Measurements from ENCODE around the gene FAM13C.

Gene FAM13C

GRCh38 chr10:59360605-59361405 lies 1.5 kb downstream of the FAM13C start:
- DNase-seq: no peak

- DNase-seq: no peak
Measured at GRCh38 chr10:59358576-59358975, 3.8 kb downstream of the FAM13C start.

GRCh38 chr10:59354434-59354833 lies 7.9 kb downstream of the FAM13C start:
- DNase-seq: no peak

GRCh38 chr10:59350558-59350957 lies 11.8 kb downstream of the FAM13C start:
- DNase-seq: no peak

- DNase-seq: no peak
Measured at GRCh38 chr10:59346321-59346720, 16.0 kb downstream of the FAM13C start.

GRCh38 chr10:59342723-59343122 lies 19.6 kb downstream of the FAM13C start:
- no peak for DNase-seq

- no peak for DNase-seq
Measured at GRCh38 chr10:59342000-59342399, 20.3 kb downstream of the FAM13C start.

GRCh38 chr10:59340285-59340684 lies 22.1 kb downstream of the FAM13C start:
- DNase-seq: no peak

GRCh38 chr10:59339351-59339750 lies 23.0 kb downstream of the FAM13C start:
- DNase-seq: no peak

GRCh38 chr10:59337201-59337652 lies 25.1 kb downstream of the FAM13C start:
- DNase-seq: no peak

- DNase-seq: no peak
Measured at GRCh38 chr10:59336632-59337031, 25.7 kb downstream of the FAM13C start.

GRCh38 chr10:59335497-59335896 lies 26.9 kb downstream of the FAM13C start:
- DNase-seq: no peak

- DNase-seq: no peak
Measured at GRCh38 chr10:59333701-59334100, 28.6 kb downstream of the FAM13C start.

- DNase-seq: no peak
Measured at GRCh38 chr10:59332581-59332980, 29.8 kb downstream of the FAM13C start.

- no peak for DNase-seq
Measured at GRCh38 chr10:59331661-59332060, 30.7 kb downstream of the FAM13C start.

GRCh38 chr10:59325116-59325515 lies 37.2 kb downstream of the FAM13C start:
- no peak for DNase-seq

GRCh38 chr10:59324597-59324996 lies 37.8 kb downstream of the FAM13C start:
- DNase-seq: no peak

- no peak for DNase-seq
Measured at GRCh38 chr10:59323831-59324401, 38.4 kb downstream of the FAM13C start.

GRCh38 chr10:59323036-59323459 lies 39.3 kb downstream of the FAM13C start:
- no peak for DNase-seq

- no peak for DNase-seq
Measured at GRCh38 chr10:59322131-59322530, 40.2 kb downstream of the FAM13C start.

- no peak for DNase-seq
Measured at GRCh38 chr10:59320355-59320754, 42.0 kb downstream of the FAM13C start.

- DNase-seq: no peak
Measured at GRCh38 chr10:59319854-59320253, 42.5 kb downstream of the FAM13C start.

- DNase-seq: no peak
Measured at GRCh38 chr10:59317066-59317465, 45.3 kb downstream of the FAM13C start.

- no peak for DNase-seq
Measured at GRCh38 chr10:59315465-59315864, 46.9 kb downstream of the FAM13C start.

- DNase-seq: no peak
Measured at GRCh38 chr10:59314268-59314667, 48.1 kb downstream of the FAM13C start.

Data from NCI-H1436 (cell line).